ENCODE measurements around the gene SASH1.

SASH1 gene

GRCh38 chr6:148464319-148465010 is 121.8 kb downstream of the SASH1 start:
- DNase-seq = peak; percentile 51

GRCh38 chr6:148465011-148465335 is 122.3 kb downstream of the SASH1 start:
- DNase-seq = no peak

GRCh38 chr6:148465670-148466069 is 123.0 kb downstream of the SASH1 start:
- DNase-seq = no peak

GRCh38 chr6:148466158-148466557 is 123.5 kb downstream of the SASH1 start:
- no peak for DNase-seq

- DNase-seq = no peak
These were observed 125.3 kb downstream of the SASH1 start for GRCh38 chr6:148467926-148468325.

- no peak for DNase-seq
These were observed 127.5 kb downstream of the SASH1 start for GRCh38 chr6:148470156-148470555.

- no peak for DNase-seq
These were observed 128.2 kb downstream of the SASH1 start for GRCh38 chr6:148470606-148471465.

- DNase-seq = no peak
These were observed 129.1 kb downstream of the SASH1 start for GRCh38 chr6:148471624-148472159.

- no peak for DNase-seq
These were observed 129.8 kb downstream of the SASH1 start for GRCh38 chr6:148472171-148473105.

GRCh38 chr6:148479497-148479896 is 136.9 kb downstream of the SASH1 start:
- no peak for DNase-seq

GRCh38 chr6:148487461-148487860 is 144.8 kb downstream of the SASH1 start:
- DNase-seq = no peak

- DNase-seq = no peak
These were observed 149.1 kb downstream of the SASH1 start for GRCh38 chr6:148491638-148492251.

GRCh38 chr6:148492654-148493290 is 150.1 kb downstream of the SASH1 start:
- DNase-seq = no peak

GRCh38 chr6:148493424-148493823 is 150.8 kb downstream of the SASH1 start:
- no peak for DNase-seq

GRCh38 chr6:148494226-148494625 is 151.6 kb downstream of the SASH1 start:
- DNase-seq = no peak

GRCh38 chr6:148495029-148495428 is 152.4 kb downstream of the SASH1 start:
- DNase-seq = no peak

GRCh38 chr6:148497257-148497656 is 154.6 kb downstream of the SASH1 start:
- no peak for DNase-seq

GRCh38 chr6:148497717-148498116 is 155.1 kb downstream of the SASH1 start:
- DNase-seq = no peak

GRCh38 chr6:148500402-148500801 is 157.8 kb downstream of the SASH1 start:
- no peak for DNase-seq

- DNase-seq = no peak
These were observed 158.5 kb downstream of the SASH1 start for GRCh38 chr6:148501178-148501590.

- no peak for DNase-seq
These were observed 159.6 kb downstream of the SASH1 start for GRCh38 chr6:148502083-148502772.
